K562 (cell line): ENCODE results near the gene THUMPD2.

Experiments
- CBX3 ChIP-seq, 2 experiments: IDR thresholded peaks; 1 replicate in 1 of 2; 2 replicates in 1 of 2; pipeline ENCODE4 v1.6.1; 2012; ENCODE audit warnings: inconsistent platforms in 2 of 2, low read length in 2 of 2, borderline replicate concordance in 1 of 2, control low read depth in 1 of 2
- CCNT2 ChIP-seq: IDR thresholded peaks from 2 replicates; pipeline ENCODE4 v1.6.1; 2011; ENCODE audit warnings: borderline replicate concordance, low read depth, mild to moderate bottlenecking, moderate library complexity, mixed read lengths, low read length; ENCODE audit not compliant: insufficient read length; ENCODE audit errors: extremely low read depth
- CEBPB ChIP-seq: fragments of 450-650 bp; IDR thresholded peaks from 2 replicates; pipeline ENCODE4 v1.6.1; 2016; ENCODE audit warnings: missing genetic modification characterization, missing compliant biosample characterization
- CTCF ChIP-seq, 3 experiments: IDR thresholded peaks in 2 of 3; conservative IDR thresholded peaks in 1 of 3; 2 replicates each; pipeline ENCODE4 v1.5.1; 2011 to 2012; ENCODE audit warnings: low read length in 3 of 3, mild to moderate bottlenecking in 3 of 3, control low read depth in 2 of 3, improper control_type of control experiment in 1 of 3, inconsistent platforms in 1 of 3, low read depth in 1 of 3, mixed read lengths in 1 of 3, moderate library complexity in 1 of 3; ENCODE audit not compliant: insufficient read depth in 2 of 3
- JUN ChIP-seq, 2 experiments: sonication (generic) in 1 of 2; formaldehyde crosslinking in 1 of 2; IDR thresholded peaks; 2 replicates each; pipeline versions ENCODE4 v1.6.1 to v1.8.0; 2012 to 2022; ENCODE audit warnings: borderline replicate concordance in 2 of 2, mild to moderate bottlenecking in 2 of 2, improper control_type of control experiment in 1 of 2, low read depth in 1 of 2, low read length in 1 of 2, missing genetic modification reagents in 1 of 2
- MTA1 ChIP-seq: fragments of 450-650 bp; IDR thresholded peaks from 2 replicates; pipeline ENCODE4 v1.6.1; 2017; ENCODE audit warnings: borderline replicate concordance
- PBX2 ChIP-seq, 2 experiments: IDR thresholded peaks in 1 of 2; conservative IDR thresholded peaks in 1 of 2; 2 replicates each; pipeline ENCODE4 v1.6.1; 2016; ENCODE audit warnings: low read depth in 2 of 2, mild to moderate bottlenecking in 1 of 2, missing compliant biosample characterization in 1 of 2, missing genetic modification characterization in 1 of 2, moderate library complexity in 1 of 2
- SP2 ChIP-seq: IDR thresholded peaks from 2 replicates; pipeline ENCODE4 v1.6.1; 2011; ENCODE audit warnings: mild to moderate bottlenecking, low read depth, low read length, moderate library complexity; ENCODE audit not compliant: poor library complexity, severe bottlenecking; ENCODE audit errors: extremely low read depth
- U2AF1 ChIP-seq: fragments of 200-400 bp; formaldehyde crosslinking; optimal IDR thresholded peaks from 2 replicates; pipeline ENCODE3; 2017; ENCODE audit warnings: mild to moderate bottlenecking, low read depth, low read length, moderate library complexity
- ZKSCAN8 ChIP-seq: fragments of 200-800 bp; sonication (Bioruptor generic); IDR thresholded peaks from 2 replicates; pipeline ENCODE4 v1.6.1; 2016; ENCODE audit warnings: missing genetic modification characterization, missing compliant biosample characterization

- no peak for TF ChIP-seq CEBPB (tag)
- TF ChIP-seq SP2: no peak
- no peak for TF ChIP-seq CCNT2
- TF ChIP-seq ZKSCAN8 (CRISPR knock-in tag): no peak
- TF ChIP-seq MTA1: no peak
- no peak for TF ChIP-seq CTCF (IDR thresholded peaks at IDR 0.05 in 2 of 3, conservative IDR thresholded peaks at IDR 0.05 in 1 of 3; ENCODE audit: insufficient read depth in 2 of 3, low read depth in 1 of 3, low read length in 3 of 3)
- TF ChIP-seq PBX2 (CRISPR knock-in tag; IDR thresholded peaks at IDR 0.05; ENCODE audit: low read depth): no peak
- TF ChIP-seq PBX2 (tag; conservative IDR thresholded peaks at IDR 0.05; ENCODE audit: low read depth): no peak
- TF ChIP-seq CBX3 (IDR thresholded peaks at IDR 0.05; ENCODE audit: borderline replicate concordance in 1 of 2, low read length in 2 of 2): no peak
- no peak for TF ChIP-seq JUN (IDR thresholded peaks at IDR 0.05; ENCODE audit: borderline replicate concordance, low read depth, low read length)
- no peak for TF ChIP-seq JUN (CRISPR knock-in tag; IDR thresholded peaks at IDR 0.05; ENCODE audit: borderline replicate concordance)
- TF ChIP-seq U2AF1: no peak
Measured at GRCh38 chr2:39786761-39787522, 7.9 kb upstream of the THUMPD2 start.
